ENCODE data around the gene TMEM203.

GRCh38 chr9:137163365-137163715 is 42.1 kb downstream of the TMEM203 start:
- TF ChIP-seq ZBTB33 (CRISPR knock-in tag; IDR thresholded peaks at IDR 0.05) (no peak), BATF2 (CRISPR knock-in tag; IDR thresholded peaks at IDR 0.05) (no peak), NFRKB (IDR thresholded peaks at IDR 0.05) (no peak), STAG1 (CRISPR knock-in tag; IDR thresholded peaks at IDR 0.05) (no peak), CTCF (CRISPR knock-in tag; IDR thresholded peaks at IDR 0.05) (no peak), ZNF891 (CRISPR knock-in tag; IDR thresholded peaks at IDR 0.05) (no peak), FOSL1 (CRISPR knock-in tag; IDR thresholded peaks at IDR 0.05; ENCODE audit: borderline replicate concordance) (no peak)
